NK-92 (cell line): ENCODE data around the gene STYXL2.

Source experiments
- DNase-seq: peaks from one replicate; lab custom pipeline; 2025; ENCODE audit not compliant: unreplicated experiment; lab: John Stamatoyannopoulos, UW

STYXL2 gene

GRCh38 chr1:167105271-167106118 is 11.6 kb downstream of the STYXL2 start:
- no peak for DNase-seq

GRCh38 chr1:167106119-167106461 is 12.2 kb downstream of the STYXL2 start:
- no peak for DNase-seq

- DNase-seq: no peak
Observed at GRCh38 chr1:167107456-167107855, 13.6 kb downstream of the STYXL2 start.

- no peak for DNase-seq
Observed at GRCh38 chr1:167109125-167109524, 15.2 kb downstream of the STYXL2 start.

GRCh38 chr1:167110586-167110985 is 16.7 kb downstream of the STYXL2 start:
- no peak for DNase-seq

GRCh38 chr1:167111868-167112709 is 18.2 kb downstream of the STYXL2 start:
- no peak for DNase-seq

GRCh38 chr1:167114725-167115124 is 20.9 kb downstream of the STYXL2 start:
- no peak for DNase-seq

GRCh38 chr1:167115655-167116054 is 21.8 kb downstream of the STYXL2 start:
- DNase-seq: no peak

GRCh38 chr1:167116174-167116573 is 22.3 kb downstream of the STYXL2 start:
- no peak for DNase-seq

GRCh38 chr1:167117225-167117624 is 23.4 kb downstream of the STYXL2 start:
- DNase-seq: no peak

- DNase-seq: no peak
Observed at GRCh38 chr1:167118188-167118587, 24.3 kb downstream of the STYXL2 start.

GRCh38 chr1:167119696-167120095 is 25.8 kb downstream of the STYXL2 start:
- DNase-seq: no peak

- no peak for DNase-seq
Observed at GRCh38 chr1:167120899-167121298, 27.0 kb downstream of the STYXL2 start.

- DNase-seq: no peak
Observed at GRCh38 chr1:167121375-167122120, 27.7 kb downstream of the STYXL2 start.

GRCh38 chr1:167122121-167122480 is 28.2 kb downstream of the STYXL2 start:
- DNase-seq: no peak

GRCh38 chr1:167122568-167122967 is 28.7 kb downstream of the STYXL2 start:
- no peak for DNase-seq

- DNase-seq: no peak
Observed at GRCh38 chr1:167126317-167126716, 32.4 kb downstream of the STYXL2 start.

GRCh38 chr1:167126811-167127210 is 32.9 kb downstream of the STYXL2 start:
- no peak for DNase-seq

GRCh38 chr1:167127236-167127635 is 33.4 kb downstream of the STYXL2 start:
- no peak for DNase-seq

- no peak for DNase-seq
Observed at GRCh38 chr1:167127661-167128060, 33.8 kb downstream of the STYXL2 start.
